OCI-LY1 (cell line): Measurements from ENCODE around the gene LETM1.
"Not testable (repeated sequence)": the region's sequence is repeated elsewhere in the genome, so short reads cannot be mapped to it uniquely, and the experiment has no call there.

Source experiments
- H2AFZ ChIP-seq: fragments of 200-600 bp; sonication (generic), shearing (Covaris generic); 2 replicates; pipeline ENCODE4 v1.6.0; 2014; ENCODE audit warnings: antibody characterized with exemption, mild to moderate bottlenecking, low read length
- H3F3A ChIP-seq: fragments of 200-600 bp; sonication (generic), shearing (Covaris generic); 2 replicates; pipeline ENCODE4 v1.6.0; 2014; ENCODE audit warnings: mild to moderate bottlenecking, antibody characterized with exemption, low read length, moderate library complexity; ENCODE audit not compliant: insufficient read depth
- H3K27ac ChIP-seq: fragments of 200-600 bp; sonication (generic); 2 replicates; pipeline ENCODE4 v1.5.1; 2014; ENCODE audit warnings: low read length, mixed run types, mild to moderate bottlenecking, low read depth; ENCODE audit not compliant: poor library complexity, severe bottlenecking
- H3K27me3 ChIP-seq: fragments of 200-600 bp; sonication (generic); 2 replicates; pipeline ENCODE4 v1.6.0; 2014; ENCODE audit warnings: antibody characterized with exemption, mild to moderate bottlenecking, low read length, moderate library complexity; ENCODE audit not compliant: insufficient read depth
- H3K36me3 ChIP-seq: fragments of 200-600 bp; sonication (generic); 2 replicates; pipeline ENCODE4 v1.6.1; 2014; ENCODE audit warnings: mild to moderate bottlenecking, antibody characterized with exemption, low read length, moderate library complexity, mixed read lengths; ENCODE audit not compliant: insufficient read depth
- H3K4me1 ChIP-seq: fragments of 200-600 bp; sonication (generic); 2 replicates; pipeline ENCODE4 v1.5.1; 2014; ENCODE audit warnings: mild to moderate bottlenecking, low read length, moderate library complexity; ENCODE audit not compliant: insufficient read depth, severe bottlenecking
- H3K4me2 ChIP-seq: fragments of 200-600 bp; sonication (generic), shearing (Covaris generic); 2 replicates; pipeline ENCODE4 v1.6.1; 2014; ENCODE audit warnings: low read length
- H3K4me3 ChIP-seq: fragments of 200-600 bp; sonication (generic); 2 replicates; pipeline ENCODE4 v1.5.1; 2014; ENCODE audit warnings: low read length, low read depth, mild to moderate bottlenecking, mixed read lengths; ENCODE audit not compliant: poor library complexity, severe bottlenecking
- H3K79me2 ChIP-seq: fragments of 200-600 bp; shearing (Covaris generic); 2 replicates; pipeline ENCODE4 v1.6.1; 2016; ENCODE audit warnings: mixed run types, low read length, mixed read lengths; ENCODE audit not compliant: insufficient read depth
- H3K9ac ChIP-seq: fragments of 200-600 bp; sonication (generic), shearing (Covaris generic); 2 replicates; pipeline ENCODE4 v1.6.1; 2014; ENCODE audit warnings: mild to moderate bottlenecking, low read length, mixed read lengths
- H3K9me2 ChIP-seq: fragments of 200-600 bp; sonication (generic), shearing (Covaris generic); 2 replicates; pipeline ENCODE4 v1.6.1; 2014; ENCODE audit warnings: low read depth, mild to moderate bottlenecking, low read length, mixed read lengths
- H3K9me3 ChIP-seq: fragments of 200-600 bp; shearing (Covaris generic); 2 replicates; pipeline ENCODE4 v1.6.1; 2014; ENCODE audit warnings: low read length, mixed read lengths
- H4K20me1 ChIP-seq: fragments of 200-600 bp; sonication (generic), shearing (Covaris generic); 2 replicates; pipeline ENCODE4 v1.6.0; 2016; ENCODE audit warnings: mild to moderate bottlenecking, low read length; ENCODE audit not compliant: insufficient read depth
- CTCF ChIP-seq: fragments of 200-600 bp; sonication (generic), shearing (Covaris generic); IDR thresholded peaks from 2 replicates; pipeline ENCODE4 v1.5.1; 2017; ENCODE audit warnings: mild to moderate bottlenecking, antibody characterized with exemption, low read length, moderate library complexity, mixed read lengths
- EZH2 ChIP-seq: fragments of 200-600 bp; sonication (generic), shearing (Covaris generic); IDR thresholded peaks from 2 replicates; pipeline ENCODE4 v1.8.0; 2017; ENCODE audit warnings: borderline replicate concordance, mixed run types, mild to moderate bottlenecking, antibody characterized with exemption, low read length, moderate library complexity, mixed read lengths

The LETM1 gene

GRCh38 chr4:1836650-1837049 lies 19.3 kb downstream of the LETM1 start:
- Histone ChIP-seq H3K4me1 (peaks cover 39% of the 10 kb centered on the region), H3K27ac (peak overlapping the region; percentile 23), H2AFZ (no peak overlapping the region), H3F3A (no peaks in the 10 kb centered on the region), H3K36me3 (peaks cover 53% of the 10 kb centered on the region; the same call in 1 of the 2 replicates), H4K20me1 (no peaks in the 10 kb centered on the region), H3K9me3 (no peaks in the 10 kb centered on the region), H3K79me2 (no peaks in the 10 kb centered on the region), H3K9ac (no peak overlapping the region), H3K27me3 (no peaks in the 10 kb centered on the region), H3K4me3 (no peak overlapping the region), H3K4me2 (no peak overlapping the region), H3K9me2 (no peaks in the 10 kb centered on the region)
- TF ChIP-seq CTCF (no peak), EZH2 (no peak)

- peaks cover 45% of the 10 kb centered on the region; the same call in 1 of the 2 replicates for H3K36me3 ChIP-seq
- not testable (repeated sequence) for H2AFZ ChIP-seq, H3K79me2 ChIP-seq, H4K20me1 ChIP-seq, H3F3A ChIP-seq, H3K27me3 ChIP-seq, H3K9ac ChIP-seq, H3K9me3 ChIP-seq, H3K4me2 ChIP-seq, H3K4me3 ChIP-seq, H3K9me2 ChIP-seq
- H3K4me1 ChIP-seq: peaks cover 47% of the 10 kb centered on the region
- peak overlapping the region; percentile 43 for H3K27ac ChIP-seq
Measured at GRCh38 chr4:1835836-1836235, 20.1 kb downstream of the LETM1 start.

GRCh38 chr4:1834047-1834775 lies 21.7 kb downstream of the LETM1 start:
- Histone ChIP-seq H3K79me2 (no peaks in the 10 kb centered on the region), H3K4me1 (peaks cover 55% of the 10 kb centered on the region), H3K36me3 (peaks cover 42% of the 10 kb centered on the region; the same call in 1 of the 2 replicates), H3K4me2 (peak overlapping the region; percentile 52; the same call in 1 of the 2 replicates), H3K9ac (peak overlapping the region; percentile 50; the same call in 1 of the 2 replicates), H2AFZ (no peak overlapping the region), H3K27me3 (no peaks in the 10 kb centered on the region), H3F3A (no peaks in the 10 kb centered on the region), H3K27ac (peak overlapping the region; percentile 93), H3K4me3 (no peak overlapping the region), H4K20me1 (no peaks in the 10 kb centered on the region), H3K9me2 (no peaks in the 10 kb centered on the region), H3K9me3 (no peaks in the 10 kb centered on the region)
- no peak for TF ChIP-seq EZH2

GRCh38 chr4:1833307-1834046 lies 22.5 kb downstream of the LETM1 start:
- Histone ChIP-seq H3K27ac (peak overlapping the region; percentile 93), H3K4me1 (peaks cover 49% of the 10 kb centered on the region), H3K9me2 (no peaks in the 10 kb centered on the region), H3K9me3 (no peaks in the 10 kb centered on the region), H3K27me3 (no peaks in the 10 kb centered on the region), H3K4me3 (no peak overlapping the region), H3K79me2 (no peaks in the 10 kb centered on the region), H2AFZ (no peak overlapping the region), H3K4me2 (peak overlapping the region; percentile 52; the same call in 1 of the 2 replicates), H4K20me1 (no peaks in the 10 kb centered on the region), H3F3A (no peaks in the 10 kb centered on the region), H3K36me3 (peaks cover 37% of the 10 kb centered on the region; the same call in 1 of the 2 replicates), H3K9ac (peak overlapping the region; percentile 50; the same call in 1 of the 2 replicates)
- TF ChIP-seq EZH2 (no peak), CTCF (no peak)
